ENCODE results near the gene NARS2.

GRCh38 chr11:78576549-78577097 is 2.0 kb upstream of the NARS2 start:
- no peak for TF ChIP-seq CTCF (IDR thresholded peaks at IDR 0.05)
- no peak for TF ChIP-seq POLR2A (IDR thresholded peaks at IDR 0.05)

Data from thyroid gland (tissue), 4 donors.